Endothelial cell (in vitro differentiated cells): ENCODE measurements around the gene ISLR. TPM values are rescaled to one million over a fixed set of nuclear protein-coding genes. Genes with fewer than 3 reads are reported as not detected.

Experiments
- DNase-seq: peaks from one replicate; pipeline ENCODE4 v3.0.0; 2021; ENCODE audit warnings: low spot score
- H3K27ac Mint-ChIP-seq: one replicate; pipeline ENCODE4 v1.8.0; 2021; ENCODE audit warnings: mixed read lengths, inconsistent platforms; ENCODE audit not compliant: unreplicated experiment
- H3K27me3 Mint-ChIP-seq: one replicate; pipeline ENCODE4 v1.8.0; 2021; ENCODE audit warnings: mild to moderate bottlenecking, moderate library complexity, mixed read lengths, inconsistent platforms; ENCODE audit not compliant: unreplicated experiment
- H3K36me3 Mint-ChIP-seq: one replicate; pipeline ENCODE4 v1.8.0; 2021; ENCODE audit warnings: mild to moderate bottlenecking, low read depth, mixed read lengths, inconsistent platforms; ENCODE audit not compliant: unreplicated experiment
- H3K4me1 Mint-ChIP-seq: one replicate; pipeline ENCODE4 v1.8.0; 2021; ENCODE audit warnings: mild to moderate bottlenecking, mixed read lengths, inconsistent platforms; ENCODE audit not compliant: unreplicated experiment
- H3K4me3 Mint-ChIP-seq: one replicate; pipeline ENCODE4 v1.8.0; 2021; ENCODE audit warnings: mild to moderate bottlenecking, mixed read lengths, inconsistent platforms; ENCODE audit not compliant: unreplicated experiment
- H3K9me3 Mint-ChIP-seq: one replicate; pipeline ENCODE4 v1.8.0; 2021; ENCODE audit warnings: mixed read lengths, inconsistent platforms; ENCODE audit not compliant: unreplicated experiment
- total RNA-seq: library from RNA; stranded (reverse); fragmentation: NEBNext Ultra II Directional; extraction: Animal tissue kit (Norgen Biotek cat#: 25700); gene quantifications from one replicate; pipeline ENCODE4 v1.2.1, GENCODE V29; 2021; ENCODE audit not compliant: unreplicated experiment
- TF ChIP-seq, protein P1 (sequence below): fragments of 200-600 bp; sonication (generic); IDR thresholded peaks from one replicate; pipeline ENCODE4 v1.5.0; 2021; ENCODE audit warnings: antibody characterized with exemption; ENCODE audit not compliant: unreplicated experiment

ISLR gene
- total RNA-seq, 1 donor from 2014 or later = 0.51 TPM

DNA sequence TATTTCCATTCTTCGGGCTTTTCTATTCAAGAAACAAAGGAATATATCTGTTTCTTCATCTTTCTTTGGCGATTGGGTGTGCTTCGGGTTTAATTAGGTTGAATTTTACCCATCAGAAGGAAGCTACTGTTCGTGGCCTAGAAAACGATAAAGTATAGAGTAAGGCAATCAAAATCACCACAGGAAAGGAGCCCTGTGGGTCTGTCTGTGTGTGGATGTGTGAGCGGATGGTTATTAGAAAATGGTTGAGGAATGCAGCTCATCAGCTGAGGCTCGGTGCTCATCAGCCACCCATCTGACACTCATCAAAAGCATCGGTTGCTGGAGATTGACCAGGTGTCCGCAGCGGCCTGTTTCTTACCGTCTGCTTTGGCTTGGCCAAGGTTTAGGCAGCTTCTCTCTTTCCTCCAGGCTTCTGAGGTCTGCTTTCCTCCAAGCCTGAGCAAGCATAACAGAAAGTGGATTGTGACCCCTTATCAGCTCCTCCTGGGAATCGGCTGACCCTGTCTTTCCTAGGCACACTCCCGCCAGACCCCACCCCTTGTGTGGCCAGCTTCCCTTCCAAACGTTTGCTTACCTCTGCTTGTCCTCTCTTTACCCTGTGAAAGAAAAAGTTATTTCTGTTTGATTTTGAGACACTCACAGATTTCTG lies 17.6 kb upstream of the ISLR start:
- H3K27ac Mint-ChIP-seq = peak overlapping the region; percentile 80

DNA sequence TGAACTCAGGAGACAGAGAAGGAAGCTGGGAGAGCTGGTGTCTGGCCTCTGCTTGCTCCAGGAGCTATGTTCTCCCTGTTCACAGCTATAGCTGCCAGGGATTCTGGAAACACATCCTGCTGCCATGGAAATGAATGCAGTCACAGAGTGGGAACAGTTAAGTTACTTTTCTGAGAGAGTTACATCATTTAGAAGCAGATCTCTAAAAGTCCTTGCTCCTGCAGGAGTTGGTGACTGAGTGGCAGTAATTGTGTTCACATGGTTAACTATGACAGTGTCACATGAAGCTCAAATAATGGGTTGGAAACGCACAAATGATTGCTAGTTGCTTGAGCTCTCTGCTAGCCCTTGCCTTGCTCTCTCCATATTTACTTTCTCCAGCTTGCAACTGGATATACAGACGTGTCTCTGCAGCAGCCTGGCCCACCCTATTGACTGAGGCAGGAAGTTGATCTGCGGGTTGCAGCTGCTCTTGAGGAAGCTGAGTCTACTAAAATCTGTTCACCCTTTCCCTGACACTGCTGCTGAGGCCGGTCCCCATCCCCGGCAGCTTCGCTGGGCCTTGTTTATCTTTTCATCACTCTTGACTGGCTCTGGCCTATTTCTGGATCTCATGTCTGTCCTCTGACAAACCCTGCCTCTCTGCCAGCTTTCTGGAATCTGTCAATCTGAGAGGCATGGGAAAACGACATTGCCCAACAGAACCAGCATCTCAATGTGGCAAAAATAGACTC lies 16.7 kb upstream of the ISLR start:
- H3K9me3 Mint-ChIP-seq = no peaks in the 10 kb centered on the region
- TF ChIP-seq, protein P1, sequence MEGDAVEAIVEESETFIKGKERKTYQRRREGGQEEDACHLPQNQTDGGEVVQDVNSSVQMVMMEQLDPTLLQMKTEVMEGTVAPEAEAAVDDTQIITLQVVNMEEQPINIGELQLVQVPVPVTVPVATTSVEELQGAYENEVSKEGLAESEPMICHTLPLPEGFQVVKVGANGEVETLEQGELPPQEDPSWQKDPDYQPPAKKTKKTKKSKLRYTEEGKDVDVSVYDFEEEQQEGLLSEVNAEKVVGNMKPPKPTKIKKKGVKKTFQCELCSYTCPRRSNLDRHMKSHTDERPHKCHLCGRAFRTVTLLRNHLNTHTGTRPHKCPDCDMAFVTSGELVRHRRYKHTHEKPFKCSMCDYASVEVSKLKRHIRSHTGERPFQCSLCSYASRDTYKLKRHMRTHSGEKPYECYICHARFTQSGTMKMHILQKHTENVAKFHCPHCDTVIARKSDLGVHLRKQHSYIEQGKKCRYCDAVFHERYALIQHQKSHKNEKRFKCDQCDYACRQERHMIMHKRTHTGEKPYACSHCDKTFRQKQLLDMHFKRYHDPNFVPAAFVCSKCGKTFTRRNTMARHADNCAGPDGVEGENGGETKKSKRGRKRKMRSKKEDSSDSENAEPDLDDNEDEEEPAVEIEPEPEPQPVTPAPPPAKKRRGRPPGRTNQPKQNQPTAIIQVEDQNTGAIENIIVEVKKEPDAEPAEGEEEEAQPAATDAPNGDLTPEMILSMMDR = no peak
- peaks cover 28% of the 10 kb centered on the region for H3K4me1 Mint-ChIP-seq
- peak overlapping the region; percentile 80 for H3K27ac Mint-ChIP-seq
- H3K27me3 Mint-ChIP-seq = peaks cover 3% of the 10 kb centered on the region
- no peak overlapping the region for H3K4me3 Mint-ChIP-seq
- no peaks in the 10 kb centered on the region for H3K36me3 Mint-ChIP-seq
- DNase-seq = no peak

More for the DNA sequence above, 17.6 kb upstream of the ISLR start:
- Mint-ChIP-seq H3K9me3 (no peaks in the 10 kb centered on the region), H3K36me3 (no peaks in the 10 kb centered on the region), H3K27me3 (peaks cover 3% of the 10 kb centered on the region), H3K4me3 (no peak overlapping the region), H3K4me1 (peaks cover 28% of the 10 kb centered on the region)
- no peak for DNase-seq
- TF ChIP-seq, protein P1 = no peak

DNA sequence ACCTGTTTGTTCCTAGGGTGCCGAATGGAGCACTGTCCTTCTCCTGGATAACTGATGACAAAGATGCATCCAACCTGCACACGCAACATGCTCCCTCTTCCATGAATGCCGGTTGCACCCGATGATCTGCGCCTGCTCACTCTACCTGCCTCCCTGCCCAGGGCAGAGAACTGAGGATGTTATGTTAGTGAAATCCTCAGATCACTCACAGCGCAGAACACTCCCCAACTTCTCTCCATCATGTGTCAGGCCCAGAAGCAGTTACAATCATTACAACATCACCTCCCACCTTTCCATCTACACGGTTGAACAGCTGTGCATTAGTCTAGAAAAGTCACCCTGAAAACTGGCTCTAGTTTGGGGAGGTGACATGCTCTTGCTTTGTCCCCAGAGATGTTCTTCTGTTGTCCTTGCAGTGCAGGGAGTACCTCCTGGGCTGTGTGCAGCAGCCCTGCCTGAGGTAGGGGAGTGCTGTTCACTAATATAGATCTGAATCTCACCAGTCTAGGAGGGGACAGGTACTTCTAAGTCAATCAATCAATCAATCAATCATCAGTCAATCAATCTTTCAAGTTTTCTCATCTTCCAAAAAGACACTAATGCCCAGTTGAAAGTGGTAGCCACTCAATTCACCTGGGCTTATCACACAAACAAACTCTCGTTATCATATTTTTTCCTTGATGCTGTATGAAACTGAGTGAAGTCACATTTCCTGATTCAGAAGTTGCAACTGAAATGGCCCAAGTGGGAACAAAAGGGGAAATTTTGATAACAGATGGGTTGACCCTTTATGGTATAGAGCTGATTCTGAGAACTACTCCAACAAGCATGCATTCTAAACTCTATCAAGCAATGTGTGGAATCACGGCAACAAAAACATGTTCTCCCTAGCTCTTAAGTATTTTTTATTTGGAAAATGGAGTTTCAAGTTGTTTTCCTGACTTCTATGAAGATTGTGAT lies 15.4 kb upstream of the ISLR start:
- no peak overlapping the region for H3K4me3 Mint-ChIP-seq
- H3K36me3 Mint-ChIP-seq = no peaks in the 10 kb centered on the region
- peaks cover 33% of the 10 kb centered on the region for H3K4me1 Mint-ChIP-seq
- peaks cover 3% of the 10 kb centered on the region for H3K27me3 Mint-ChIP-seq
- no peak for DNase-seq
- H3K9me3 Mint-ChIP-seq = no peaks in the 10 kb centered on the region
- TF ChIP-seq, protein P1 = no peak
- H3K27ac Mint-ChIP-seq = peak overlapping the region; percentile 80

DNA sequence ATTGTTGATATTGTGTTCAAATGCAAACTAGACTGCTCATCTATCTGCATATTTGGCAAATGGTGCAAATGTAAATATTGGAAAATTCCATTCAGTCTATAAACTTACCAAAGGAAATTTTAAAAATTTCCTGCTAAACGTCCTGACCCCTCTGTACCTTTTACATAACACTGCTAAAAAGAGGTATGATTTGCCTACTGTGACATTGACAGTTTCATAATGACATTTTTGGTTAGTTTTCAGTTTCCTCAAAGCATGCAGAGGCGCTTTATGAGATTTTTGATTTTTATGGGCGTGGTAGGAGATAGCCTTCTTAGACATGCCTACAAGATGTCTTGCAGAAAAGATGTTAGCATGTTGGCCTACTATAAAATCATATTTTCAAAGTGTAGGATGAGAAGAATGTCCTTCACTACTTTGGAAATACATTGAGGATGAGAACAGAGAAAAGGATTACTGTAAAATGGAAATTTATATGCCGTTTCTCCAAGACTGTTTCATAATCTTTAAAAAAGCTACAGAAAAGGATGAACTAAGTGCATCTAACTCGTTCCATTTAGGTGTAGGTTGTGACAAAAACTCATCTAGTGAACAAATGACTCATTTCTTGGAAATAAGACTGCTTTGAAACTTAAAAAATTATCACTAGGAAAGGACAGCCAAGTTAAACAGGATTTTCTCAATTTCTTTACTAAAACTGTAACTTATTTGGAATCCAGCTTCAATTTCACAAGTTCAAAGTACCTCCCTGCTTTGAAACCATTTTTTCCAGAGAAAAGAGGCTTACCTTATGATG lies 14.5 kb upstream of the ISLR start:
- Mint-ChIP-seq H3K36me3 (no peaks in the 10 kb centered on the region), H3K4me3 (no peak overlapping the region), H3K9me3 (no peaks in the 10 kb centered on the region), H3K4me1 (peaks cover 33% of the 10 kb centered on the region), H3K27ac (no peak overlapping the region), H3K27me3 (peaks cover 1% of the 10 kb centered on the region)
- TF ChIP-seq, protein P1 = no peak
- no peak for DNase-seq
